Mesendoderm (in vitro differentiated cells): Measurements from ENCODE around the gene CHD6.

Experiments used
- DNase-seq: peaks from one replicate; pipeline ENCODE4 v3.0.0; 2013
- H2AK5ac ChIP-seq: 2 replicates; pipeline ENCODE4 v1.6.1; 2013; ENCODE audit warnings: low read length, inconsistent platforms
- H2BK120ac ChIP-seq: 2 replicates; pipeline ENCODE4 v1.6.1; 2013; ENCODE audit warnings: low read depth, mild to moderate bottlenecking, low read length, moderate library complexity, mixed read lengths
- H2BK15ac ChIP-seq: replicated peaks from 2 replicates; pipeline ENCODE4 v1.6.1; 2013; ENCODE audit warnings: low read depth, mild to moderate bottlenecking, moderate library complexity
- H2BK5ac ChIP-seq: 2 replicates; pipeline ENCODE4 v1.6.1; 2013; ENCODE audit warnings: low read length, inconsistent platforms
- H3K18ac ChIP-seq: 2 replicates; pipeline ENCODE4 v1.6.1; 2013; ENCODE audit warnings: mild to moderate bottlenecking, low read length, mixed read lengths
- H3K23ac ChIP-seq: one replicate; pipeline ENCODE4 v1.6.1; 2013; ENCODE audit warnings: low read length
- H3K27ac ChIP-seq: 2 replicates; pipeline ENCODE4 v1.5.1; 2013; ENCODE audit warnings: low read depth, mild to moderate bottlenecking, inconsistent platforms, low read length, moderate library complexity
- H3K27me3 ChIP-seq: 2 replicates; pipeline ENCODE4 v1.6.1; 2013; ENCODE audit warnings: low read length, control low read depth, mild to moderate bottlenecking, inconsistent platforms; ENCODE audit not compliant: insufficient read depth, poor library complexity
- H3K36me3 ChIP-seq: 2 replicates; pipeline ENCODE4 v1.6.1; 2013; ENCODE audit warnings: low read length, inconsistent platforms; ENCODE audit not compliant: control insufficient read depth, insufficient read depth
- H3K4ac ChIP-seq: one replicate; pipeline ENCODE4 v1.6.1; 2013; ENCODE audit warnings: low read depth, mild to moderate bottlenecking, low read length, moderate library complexity
- H3K4me1 ChIP-seq: 2 replicates; pipeline ENCODE4 v1.6.1; 2013; ENCODE audit warnings: low read depth, low read length, inconsistent platforms; ENCODE audit not compliant: control insufficient read depth
- H3K4me2 ChIP-seq: 2 replicates; pipeline ENCODE4 v1.6.1; 2013; ENCODE audit warnings: low read length
- H3K4me3 ChIP-seq: 2 replicates; pipeline ENCODE4 v1.5.1; 2013; ENCODE audit warnings: mild to moderate bottlenecking, low read length
- H3K56ac ChIP-seq: one replicate; pipeline ENCODE4 v1.6.1; 2013; ENCODE audit warnings: low read length
- H3K79me1 ChIP-seq: 2 replicates; pipeline ENCODE4 v1.6.1; 2013; ENCODE audit warnings: low read length, inconsistent platforms
- H3K79me2 ChIP-seq: 2 replicates; pipeline ENCODE4 v1.6.1; 2013; ENCODE audit warnings: mild to moderate bottlenecking, low read length; ENCODE audit not compliant: control insufficient read depth, insufficient read depth
- H3K9ac ChIP-seq: 2 replicates; pipeline ENCODE4 v1.6.1; 2013; ENCODE audit warnings: low read length, inconsistent platforms
- H4K5ac ChIP-seq: one replicate; pipeline ENCODE4 v1.6.1; 2013; ENCODE audit warnings: low read length
- H4K8ac ChIP-seq: one replicate; pipeline ENCODE4 v1.6.1; 2013; ENCODE audit warnings: low read depth, mild to moderate bottlenecking, control low read depth, low read length, moderate library complexity
- WGBS: extraction: QIAGEN DNeasy Blood & Tissue Kit; methylation state at CpG from one replicate; pipeline ENCODE4 v1.1.7; 2013; ENCODE audit warnings: low lambda C conversion rate, missing lambda C conversion rate; ENCODE audit not compliant: insufficient coverage; ENCODE audit errors: extremely low coverage; 5-methylcytosine and 5-hydroxymethylcytosine counted together

The CHD6 gene

GRCh38 chr20:41440882-41441281, 177.3 kb downstream of the CHD6 start:
- H2AK5ac ChIP-seq: no peak overlapping the region
- H3K4me1 ChIP-seq: no peaks in the 10 kb centered on the region
- H3K27ac ChIP-seq: no peak overlapping the region
- H2BK120ac ChIP-seq: no peak overlapping the region
- peaks cover 17% of the 10 kb centered on the region for H3K36me3 ChIP-seq
- H2BK15ac ChIP-seq: no peak overlapping the region
- H3K4me3 ChIP-seq: no peak overlapping the region
- H4K5ac ChIP-seq: no peak overlapping the region
- H3K23ac ChIP-seq: no peak overlapping the region
- H3K56ac ChIP-seq: no peak overlapping the region
- H3K4ac ChIP-seq: no peak overlapping the region
- no CpG with 5 or more reads among the region's 3 CpGs for WGBS
- no peak for DNase-seq
- H3K27me3 ChIP-seq: no peaks in the 10 kb centered on the region
- H2BK5ac ChIP-seq: no peak overlapping the region
- H3K79me2 ChIP-seq: no peaks in the 10 kb centered on the region
- H3K4me2 ChIP-seq: no peak overlapping the region
- no peak overlapping the region for H4K8ac ChIP-seq
- no peaks in the 10 kb centered on the region for H3K79me1 ChIP-seq
- H3K18ac ChIP-seq: no peak overlapping the region
- no peak overlapping the region for H3K9ac ChIP-seq

GRCh38 chr20:41437836-41438235, 180.3 kb downstream of the CHD6 start:
- no peaks in the 10 kb centered on the region for H3K27me3 ChIP-seq
- no peak overlapping the region for H3K23ac ChIP-seq
- H3K4ac ChIP-seq: no peak overlapping the region
- H2AK5ac ChIP-seq: no peak overlapping the region
- WGBS: no CpG with 5 or more reads among the region's 2 CpGs
- no peak overlapping the region for H3K4me3 ChIP-seq
- no peak overlapping the region for H3K27ac ChIP-seq
- no peak overlapping the region for H3K18ac ChIP-seq
- H3K79me2 ChIP-seq: no peaks in the 10 kb centered on the region
- no peak overlapping the region for H2BK5ac ChIP-seq
- no peak overlapping the region for H3K4me2 ChIP-seq
- no peak overlapping the region for H3K56ac ChIP-seq
- no peaks in the 10 kb centered on the region for H3K4me1 ChIP-seq
- H3K9ac ChIP-seq: no peak overlapping the region
- DNase-seq: no peak
- no peak overlapping the region for H2BK120ac ChIP-seq
- H4K5ac ChIP-seq: no peak overlapping the region
- no peak overlapping the region for H2BK15ac ChIP-seq
- H4K8ac ChIP-seq: no peak overlapping the region
- H3K36me3 ChIP-seq: peaks cover 11% of the 10 kb centered on the region
- no peaks in the 10 kb centered on the region for H3K79me1 ChIP-seq

- DNase-seq: no peak
- Histone ChIP-seq H2BK5ac (no peak overlapping the region), H2BK120ac (no peak overlapping the region), H3K56ac (no peak overlapping the region), H3K18ac (no peak overlapping the region), H3K4me3 (no peak overlapping the region), H3K9ac (no peak overlapping the region), H2AK5ac (no peak overlapping the region), H4K8ac (no peak overlapping the region), H3K4ac (no peak overlapping the region), H3K4me2 (no peak overlapping the region), H3K36me3 (peaks cover 8% of the 10 kb centered on the region), H4K5ac (no peak overlapping the region), H3K23ac (no peak overlapping the region), H2BK15ac (no peak overlapping the region), H3K79me2 (no peaks in the 10 kb centered on the region), H3K4me1 (no peaks in the 10 kb centered on the region), H3K79me1 (no peaks in the 10 kb centered on the region), H3K27me3 (no peaks in the 10 kb centered on the region), H3K27ac (no peak overlapping the region)
- WGBS: no CpG with 5 or more reads among the region's 4 CpGs
Measured at GRCh38 chr20:41436679-41437078, 181.5 kb downstream of the CHD6 start.

GRCh38 chr20:41433203-41433602, 185.0 kb downstream of the CHD6 start:
- H2AK5ac ChIP-seq: no peak overlapping the region
- H3K4me3 ChIP-seq: no peak overlapping the region
- H3K4me2 ChIP-seq: no peak overlapping the region
- no peak overlapping the region for H3K56ac ChIP-seq
- no peak overlapping the region for H3K23ac ChIP-seq
- no peak overlapping the region for H2BK5ac ChIP-seq
- no peak for DNase-seq
- H3K27ac ChIP-seq: no peak overlapping the region
- H2BK120ac ChIP-seq: no peak overlapping the region
- peaks cover 6% of the 10 kb centered on the region for H3K36me3 ChIP-seq
- H3K27me3 ChIP-seq: no peaks in the 10 kb centered on the region
- no peak overlapping the region for H4K5ac ChIP-seq
- H3K4me1 ChIP-seq: no peaks in the 10 kb centered on the region
- no peak overlapping the region for H3K9ac ChIP-seq
- H3K4ac ChIP-seq: no peak overlapping the region
- no peak overlapping the region for H3K18ac ChIP-seq
- H3K79me2 ChIP-seq: no peaks in the 10 kb centered on the region
- H2BK15ac ChIP-seq: no peak overlapping the region
- no peak overlapping the region for H4K8ac ChIP-seq
- no CpG with 5 or more reads among the region's 4 CpGs for WGBS
- no peaks in the 10 kb centered on the region for H3K79me1 ChIP-seq

- H2AK5ac ChIP-seq: no peak overlapping the region
- no peak overlapping the region for H4K5ac ChIP-seq
- no peak overlapping the region for H3K4ac ChIP-seq
- H3K23ac ChIP-seq: no peak overlapping the region
- H3K4me3 ChIP-seq: no peak overlapping the region
- H3K18ac ChIP-seq: no peak overlapping the region
- H3K4me2 ChIP-seq: no peak overlapping the region
- H3K27ac ChIP-seq: no peak overlapping the region
- H3K56ac ChIP-seq: no peak overlapping the region
- H3K36me3 ChIP-seq: peaks cover 3% of the 10 kb centered on the region
- H4K8ac ChIP-seq: no peak overlapping the region
- H3K27me3 ChIP-seq: no peaks in the 10 kb centered on the region
- no peak overlapping the region for H3K9ac ChIP-seq
- H2BK5ac ChIP-seq: no peak overlapping the region
- H3K4me1 ChIP-seq: no peaks in the 10 kb centered on the region
- no peak overlapping the region for H2BK120ac ChIP-seq
- DNase-seq: no peak
- H3K79me1 ChIP-seq: no peaks in the 10 kb centered on the region
- H3K79me2 ChIP-seq: no peaks in the 10 kb centered on the region
- no peak overlapping the region for H2BK15ac ChIP-seq
Measured at GRCh38 chr20:41432746-41433145, 185.4 kb downstream of the CHD6 start.

DNA sequence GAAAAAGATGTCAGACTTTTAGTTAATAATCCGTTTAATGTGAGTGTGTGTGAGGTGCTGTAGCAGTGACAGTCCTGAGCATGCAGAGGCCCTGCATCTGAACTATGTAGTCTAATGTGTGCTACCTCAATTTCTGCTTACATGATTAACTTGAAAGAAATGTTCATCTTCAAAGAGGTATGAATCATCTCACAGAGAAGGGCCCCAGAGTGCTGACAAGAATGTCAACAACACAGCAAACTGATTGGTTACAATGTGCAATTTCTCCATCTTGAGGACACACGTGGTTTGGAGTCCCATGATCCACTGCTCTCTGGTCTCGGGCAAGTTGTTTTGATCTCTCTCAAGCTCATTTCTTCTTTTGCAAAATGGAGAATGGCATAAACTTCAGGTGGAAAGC, 189.9 kb downstream of the CHD6 start:
- Histone ChIP-seq H3K9ac (no peak overlapping the region), H3K27me3 (no peaks in the 10 kb centered on the region), H3K79me2 (no peaks in the 10 kb centered on the region), H3K56ac (no peak overlapping the region), H3K4me1 (no peaks in the 10 kb centered on the region), H2BK120ac (no peak overlapping the region), H3K23ac (no peak overlapping the region), H2BK5ac (no peak overlapping the region), H3K79me1 (no peaks in the 10 kb centered on the region), H3K18ac (no peak overlapping the region), H3K27ac (no peak overlapping the region), H2AK5ac (no peak overlapping the region), H3K36me3 (peaks cover 5% of the 10 kb centered on the region), H2BK15ac (no peak overlapping the region), H3K4me3 (no peak overlapping the region), H4K5ac (no peak overlapping the region), H4K8ac (no peak overlapping the region), H3K4ac (no peak overlapping the region), H3K4me2 (no peak overlapping the region)
- DNase-seq: no peak
- no CpG with 5 or more reads among the region's 3 CpGs for WGBS
